ENCODE results near the gene ARID1B.

Gene ARID1B

GRCh38 chr6:157033428-157034140 is 256.4 kb downstream of the ARID1B start:
- in situ Hi-C loops (cut with HindIII; ENCODE audit: low pct_ligation_motif_present, low sequenced_read_pairs): no loop called here
- Histone ChIP-seq H3K36me3 (replicated peaks) (no peaks in the 10 kb centered on the region), H3K27ac (peak overlapping the region; percentile 68), H3K27me3 (replicated peaks) (no peaks in the 10 kb centered on the region), H3K4me3 (ENCODE audit: low read depth, low read length) (peak overlapping the region; percentile 46)
- no peak for TF ChIP-seq CTCF (IDR thresholded peaks at IDR 0.05; ENCODE audit: low read depth, low read length, missing control alignments)
- no peak for DNase-seq

- no peaks in the 10 kb centered on the region for H3K36me3 ChIP-seq (replicated peaks)
- H3K27ac ChIP-seq: no peak overlapping the region
- H3K4me3 ChIP-seq (ENCODE audit: low read depth, low read length): no peak overlapping the region
- DNase-seq: no peak
- peak; percentile 53 for TF ChIP-seq CTCF (IDR thresholded peaks at IDR 0.05; ENCODE audit: low read depth, low read length, missing control alignments)
- in situ Hi-C loops (cut with HindIII; ENCODE audit: low pct_ligation_motif_present, low sequenced_read_pairs): no loop called here
- no peaks in the 10 kb centered on the region for H3K27me3 ChIP-seq (replicated peaks)
These were observed 257.5 kb downstream of the ARID1B start for GRCh38 chr6:157034436-157035230.

GRCh38 chr6:157035546-157035945 is 258.4 kb downstream of the ARID1B start:
- Histone ChIP-seq H3K27me3 (replicated peaks) (no peaks in the 10 kb centered on the region), H3K36me3 (replicated peaks) (no peaks in the 10 kb centered on the region), H3K4me3 (ENCODE audit: low read depth, low read length) (no peak overlapping the region), H3K27ac (no peak overlapping the region)
- no peak for DNase-seq
- in situ Hi-C loops (cut with HindIII; ENCODE audit: low pct_ligation_motif_present, low sequenced_read_pairs): no loop called here
- no peak for TF ChIP-seq CTCF (IDR thresholded peaks at IDR 0.05; ENCODE audit: low read depth, low read length, missing control alignments)

- in situ Hi-C loops (cut with HindIII; ENCODE audit: low pct_ligation_motif_present, low sequenced_read_pairs): no loop called here
- TF ChIP-seq CTCF (IDR thresholded peaks at IDR 0.05; ENCODE audit: low read depth, low read length, missing control alignments): no peak
- H3K36me3 ChIP-seq (replicated peaks): no peaks in the 10 kb centered on the region
- DNase-seq: no peak
- H3K27me3 ChIP-seq (replicated peaks): no peaks in the 10 kb centered on the region
- no peak overlapping the region for H3K27ac ChIP-seq
- H3K4me3 ChIP-seq (ENCODE audit: low read depth, low read length): no peak overlapping the region
These were observed 259.1 kb downstream of the ARID1B start for GRCh38 chr6:157036245-157036711.

- Histone ChIP-seq H3K27me3 (replicated peaks) (no peaks in the 10 kb centered on the region), H3K27ac (no peak overlapping the region), H3K36me3 (replicated peaks) (no peaks in the 10 kb centered on the region), H3K4me3 (ENCODE audit: low read depth, low read length) (no peak overlapping the region)
- in situ Hi-C loops (cut with HindIII; ENCODE audit: low pct_ligation_motif_present, low sequenced_read_pairs): no loop called here
- TF ChIP-seq CTCF (IDR thresholded peaks at IDR 0.05; ENCODE audit: low read depth, low read length, missing control alignments): no peak
- DNase-seq: no peak
These were observed 260.0 kb downstream of the ARID1B start for GRCh38 chr6:157037165-157037564.
